HG03520 (cell line): ENCODE results near the gene ZNF710.

Experiments
- ATAC-seq: cut with Tn5 transposase; IDR thresholded peaks from one replicate; pipeline ENCODE4 v1.9.1; 2021; ENCODE audit warnings: mild to moderate bottlenecking, moderate library complexity; ENCODE audit not compliant: unreplicated experiment

Gene ZNF710

DNA sequence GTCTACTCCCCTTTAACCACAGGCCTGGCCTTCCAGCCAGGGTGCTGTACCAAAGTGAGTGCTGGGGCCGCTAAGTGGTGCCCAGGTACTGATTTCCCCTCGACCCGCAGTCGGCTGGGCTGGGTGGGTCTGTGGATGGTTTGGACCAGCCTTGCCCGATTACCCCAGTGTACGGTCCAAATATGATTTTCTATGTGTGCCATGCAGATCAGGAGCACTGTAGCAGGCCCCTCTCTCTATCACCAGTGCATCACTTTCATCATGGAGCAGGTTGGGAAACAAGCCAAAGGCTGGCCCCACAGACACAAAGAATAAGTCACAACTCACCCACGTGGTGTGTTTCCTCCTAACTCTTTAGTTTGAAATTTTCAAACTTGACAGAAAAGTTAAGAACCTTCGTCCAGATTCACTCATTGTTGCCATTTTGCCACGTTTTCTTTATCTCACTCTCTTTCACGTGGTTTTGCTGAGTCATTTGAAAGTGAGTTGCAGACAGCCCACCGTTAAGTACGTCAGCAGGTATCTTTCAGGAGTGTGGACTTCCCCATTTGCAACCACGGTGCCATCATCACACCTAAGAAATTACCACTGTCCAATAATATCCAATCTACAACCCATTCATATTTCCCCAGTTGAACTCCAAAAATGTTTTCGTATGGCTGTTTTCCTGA, 37.0 kb downstream of the ZNF710 start:
- no peak for ATAC-seq

- ATAC-seq = no peak
These were observed 37.5 kb downstream of the ZNF710 start for GRCh38 chr15:90038632-90039095.

GRCh38 chr15:90039996-90040395, 38.9 kb downstream of the ZNF710 start:
- ATAC-seq = no peak

- ATAC-seq = no peak
These were observed 39.5 kb downstream of the ZNF710 start for GRCh38 chr15:90040618-90041017.

DNA sequence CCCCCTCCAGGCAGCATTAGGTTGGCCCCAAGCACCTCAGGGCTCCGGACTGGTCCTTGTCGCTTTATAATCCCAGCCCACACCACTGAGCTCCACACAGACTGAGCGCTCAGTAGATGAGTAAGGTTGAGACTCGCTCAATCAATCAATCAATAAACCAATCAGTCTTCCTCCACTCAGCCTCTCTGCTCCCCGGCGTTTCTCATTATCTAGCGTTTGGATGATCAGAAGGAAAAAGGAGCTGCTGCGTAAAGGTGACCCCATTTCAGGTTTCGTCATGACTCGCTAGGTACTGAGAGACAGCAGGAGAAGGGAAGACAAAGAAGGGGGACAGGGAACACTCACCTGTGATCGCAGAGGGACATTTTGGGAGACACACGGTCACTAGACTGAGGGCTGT, 41.2 kb downstream of the ZNF710 start:
- ATAC-seq = no peak

GRCh38 chr15:90042766-90043529, 41.8 kb downstream of the ZNF710 start:
- no peak for ATAC-seq

DNA sequence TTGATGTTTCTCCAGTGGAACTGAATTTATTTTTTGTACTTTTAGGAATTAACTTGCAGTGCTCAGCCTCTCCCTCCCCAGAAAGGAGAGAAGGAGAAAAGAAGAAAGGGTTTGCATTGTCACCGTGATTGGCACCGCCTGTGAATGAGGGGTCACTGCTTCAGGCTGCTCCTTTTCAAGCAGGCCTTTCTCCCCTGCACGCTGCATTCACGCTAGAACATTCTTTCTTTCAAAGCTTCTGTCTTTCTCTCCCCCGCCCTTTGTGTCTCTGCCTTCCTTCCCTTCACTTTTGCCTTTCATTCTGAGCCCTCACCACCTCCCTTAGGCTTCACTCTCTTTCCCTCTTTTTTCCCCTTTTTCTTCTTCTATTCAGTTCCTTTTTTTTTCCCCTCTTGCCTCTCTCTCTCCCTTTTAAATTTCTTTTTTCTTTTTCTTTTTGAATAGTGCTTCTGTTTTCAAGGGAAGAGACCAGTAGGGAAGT, 42.4 kb downstream of the ZNF710 start:
- no peak for ATAC-seq

DNA sequence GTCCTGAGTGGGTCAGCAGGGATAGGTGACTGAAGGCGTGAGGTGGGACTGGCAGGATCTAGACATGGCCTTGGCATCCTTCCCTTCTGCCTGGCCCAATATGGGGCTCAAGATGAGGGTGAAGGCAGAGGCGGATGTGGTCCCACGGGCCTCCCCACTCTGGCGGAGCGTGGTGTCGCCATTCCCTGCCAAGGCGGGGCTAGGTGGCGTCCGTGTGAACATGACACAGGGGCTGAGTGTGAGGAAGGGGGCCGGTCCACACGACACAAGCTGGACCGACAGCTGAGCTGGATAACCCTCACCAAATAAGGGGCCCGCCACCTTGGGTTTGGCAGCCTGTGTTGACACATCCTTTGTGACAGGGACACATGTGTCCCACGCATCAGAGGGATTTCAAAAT, 43.1 kb downstream of the ZNF710 start:
- ATAC-seq = no peak

DNA sequence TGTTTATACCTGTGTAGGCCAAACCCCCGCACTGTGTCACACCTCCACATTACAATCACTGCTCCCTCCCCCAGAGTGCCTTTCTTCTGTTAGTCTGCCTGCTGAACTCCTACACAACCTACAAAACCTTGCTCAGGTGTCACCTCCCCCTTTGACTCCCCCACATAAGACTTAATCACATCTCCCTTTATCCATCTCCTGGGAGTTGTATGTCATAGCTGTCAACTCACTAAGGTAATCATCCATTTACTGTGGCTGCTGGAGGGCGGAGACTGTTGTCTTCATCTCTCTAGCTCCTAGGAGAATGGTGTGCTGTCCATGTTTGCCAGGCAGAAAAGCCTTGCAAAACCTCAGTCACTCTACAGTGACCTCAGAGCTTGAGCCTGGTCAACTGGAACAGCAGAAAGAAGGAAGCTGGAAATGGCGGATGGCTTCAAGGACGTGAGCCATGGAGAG, 43.8 kb downstream of the ZNF710 start:
- ATAC-seq = no peak

DNA sequence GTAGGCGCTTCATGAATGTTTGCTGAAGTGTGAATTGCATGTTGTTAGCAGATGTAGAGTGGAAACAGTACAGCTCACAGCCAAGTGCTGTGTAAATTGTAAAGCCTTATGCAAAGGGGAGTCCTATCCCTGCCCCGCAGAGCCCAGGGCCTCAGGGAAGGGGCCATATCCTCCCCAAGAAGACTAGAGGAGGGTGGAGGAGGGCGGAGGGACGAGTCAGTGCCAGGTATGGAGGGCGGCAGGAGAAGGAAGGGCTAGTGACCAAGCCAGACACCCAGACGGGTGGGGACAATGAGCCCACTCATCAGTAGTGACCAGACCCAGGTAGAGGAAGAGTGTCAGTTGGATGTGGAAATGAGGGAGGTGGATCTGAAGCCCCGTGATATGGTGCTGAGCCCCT, 45.2 kb downstream of the ZNF710 start:
- no peak for ATAC-seq

- ATAC-seq = no peak
These were observed 45.8 kb downstream of the ZNF710 start for GRCh38 chr15:90046911-90047392.

DNA sequence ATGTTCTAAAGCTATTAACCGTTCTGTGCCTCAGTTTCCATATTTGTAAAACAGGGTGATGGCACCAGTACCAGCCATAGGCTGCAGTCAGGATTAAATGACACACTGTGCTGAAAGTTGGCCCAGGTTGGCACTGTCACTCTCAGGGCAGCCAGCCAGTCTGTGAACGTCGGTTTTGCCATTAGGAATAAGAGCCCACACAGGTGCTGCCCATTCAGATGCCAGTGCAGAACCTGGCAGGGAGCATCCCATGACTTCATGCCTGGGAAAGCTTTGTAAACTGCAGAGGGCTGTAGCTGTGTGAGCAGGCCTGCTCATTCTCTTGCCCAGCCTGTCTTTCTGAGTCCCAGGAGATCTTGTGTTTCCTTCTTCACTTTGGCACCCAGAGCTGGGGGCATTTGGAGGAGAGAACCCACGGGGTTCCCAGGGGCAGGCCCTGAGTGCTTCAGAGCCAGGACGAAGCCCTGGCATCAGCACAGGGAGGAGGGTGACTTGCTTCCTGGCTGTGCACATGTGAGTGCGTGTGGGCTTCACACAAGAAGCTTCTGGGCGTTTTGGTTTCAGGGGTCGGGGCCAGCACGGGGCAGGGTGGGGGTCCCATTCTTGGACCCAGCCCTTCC, 46.9 kb downstream of the ZNF710 start:
- no peak for ATAC-seq

- no peak for ATAC-seq
These were observed 47.9 kb downstream of the ZNF710 start for GRCh38 chr15:90049030-90049429.

DNA sequence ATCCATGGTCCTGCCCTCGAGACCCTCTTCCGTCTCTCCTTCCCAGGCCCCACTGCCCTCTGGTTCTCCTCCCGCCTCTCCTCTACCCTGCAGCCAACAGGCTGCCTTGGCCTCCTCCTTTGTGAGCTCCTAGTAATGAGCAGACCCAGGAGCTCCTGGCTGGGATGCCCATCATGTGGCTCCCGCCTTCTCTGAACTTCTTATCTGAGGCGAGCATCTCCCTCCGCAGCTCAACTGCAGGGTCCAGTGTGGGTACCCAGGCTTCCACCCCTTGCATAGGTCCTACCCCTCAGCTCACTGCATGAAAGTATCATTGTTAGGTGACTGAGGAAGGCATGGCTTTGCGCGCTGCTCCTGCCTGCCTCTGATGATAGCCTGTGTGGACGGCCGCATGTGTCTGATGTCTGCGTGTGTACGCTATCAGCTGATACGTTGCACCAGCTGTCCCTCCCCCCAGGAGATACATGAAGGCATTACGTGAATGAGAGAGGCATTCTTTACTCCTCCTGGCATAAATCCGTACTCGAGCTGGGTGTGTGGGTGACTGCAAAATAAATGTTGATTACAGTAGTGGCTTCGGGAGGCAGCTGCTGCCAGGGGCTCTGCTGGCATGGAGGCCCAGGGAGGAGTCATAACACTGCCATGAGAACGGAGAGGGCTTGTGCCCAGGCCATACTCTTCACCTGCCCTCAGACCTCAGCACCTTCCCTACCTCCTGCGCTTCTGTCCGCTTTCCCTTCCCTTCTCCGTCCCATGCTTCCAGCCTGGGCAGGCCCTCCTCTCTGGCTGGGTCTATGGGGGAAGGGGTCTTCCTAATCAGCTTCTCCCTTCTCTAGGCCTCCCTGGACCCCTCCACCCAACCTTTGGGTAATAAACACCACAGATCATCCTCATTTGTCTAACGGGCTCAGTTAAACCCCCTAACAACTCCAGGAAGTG, 48.8 kb downstream of the ZNF710 start:
- no peak for ATAC-seq

- no peak for ATAC-seq
These were observed 50.8 kb downstream of the ZNF710 start for GRCh38 chr15:90051874-90052273.

DNA sequence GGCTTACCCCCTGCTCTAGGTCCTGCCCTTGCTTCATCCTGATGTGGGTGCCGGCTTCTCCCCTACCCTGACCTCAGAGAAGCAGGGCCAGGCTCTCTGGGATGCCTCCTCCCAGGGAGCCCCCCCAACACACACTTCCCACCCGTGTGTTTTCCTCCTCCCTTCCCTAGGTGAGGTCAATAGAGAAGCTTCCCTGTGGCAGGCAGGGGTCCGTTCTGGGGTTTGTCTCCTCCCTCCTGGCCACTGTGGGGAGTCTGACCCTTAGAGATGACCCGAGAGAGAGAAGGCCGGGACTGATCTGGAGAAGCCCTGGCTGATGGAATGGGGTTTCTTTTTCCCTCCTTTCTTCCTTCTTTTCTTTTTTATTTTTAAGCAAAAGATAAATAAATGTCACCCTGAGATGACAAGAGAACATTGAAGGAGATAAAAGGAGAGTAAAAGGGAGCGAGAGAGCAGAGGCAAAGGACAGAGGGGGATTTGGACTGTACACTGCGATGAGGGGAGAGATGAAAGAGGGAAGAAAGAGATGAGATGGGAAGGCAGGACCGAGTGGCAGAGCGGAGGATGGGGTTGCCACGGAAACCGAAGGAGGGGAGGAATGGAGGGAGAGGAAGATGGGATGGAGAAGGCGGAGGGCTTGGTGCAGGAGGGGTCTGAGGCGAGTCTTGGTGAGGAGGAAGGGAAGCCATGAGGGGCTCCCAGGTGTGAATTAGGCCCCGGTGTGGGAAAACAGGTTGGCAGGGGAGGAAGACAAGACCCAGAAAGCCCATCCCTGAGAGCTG, 52.8 kb downstream of the ZNF710 start:
- ATAC-seq = no peak

DNA sequence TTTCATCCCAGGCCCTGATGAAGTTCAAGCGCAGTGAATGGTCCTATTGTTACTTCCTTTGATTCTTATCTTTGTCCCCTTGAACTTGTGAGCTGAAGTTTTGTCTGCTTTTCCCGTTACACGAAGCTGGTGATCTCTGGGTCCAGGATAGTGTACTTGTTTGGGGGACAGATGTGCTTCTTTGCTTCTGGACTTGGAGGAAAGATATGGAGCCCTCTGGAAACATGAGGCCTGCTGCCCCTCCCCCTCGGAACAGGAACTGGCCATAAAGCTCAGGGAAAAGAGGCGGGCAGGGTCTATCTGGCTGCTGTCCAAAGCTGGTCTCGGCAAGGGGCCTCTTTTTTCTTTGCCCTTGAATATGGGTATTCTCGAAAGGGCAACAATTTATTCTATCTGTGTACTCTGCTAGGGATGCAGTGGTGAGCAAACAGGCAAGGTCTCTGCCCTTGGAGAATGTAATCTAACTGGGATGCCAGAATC, 53.5 kb downstream of the ZNF710 start:
- ATAC-seq = no peak

GRCh38 chr15:90055182-90055581, 54.1 kb downstream of the ZNF710 start:
- no peak for ATAC-seq

DNA sequence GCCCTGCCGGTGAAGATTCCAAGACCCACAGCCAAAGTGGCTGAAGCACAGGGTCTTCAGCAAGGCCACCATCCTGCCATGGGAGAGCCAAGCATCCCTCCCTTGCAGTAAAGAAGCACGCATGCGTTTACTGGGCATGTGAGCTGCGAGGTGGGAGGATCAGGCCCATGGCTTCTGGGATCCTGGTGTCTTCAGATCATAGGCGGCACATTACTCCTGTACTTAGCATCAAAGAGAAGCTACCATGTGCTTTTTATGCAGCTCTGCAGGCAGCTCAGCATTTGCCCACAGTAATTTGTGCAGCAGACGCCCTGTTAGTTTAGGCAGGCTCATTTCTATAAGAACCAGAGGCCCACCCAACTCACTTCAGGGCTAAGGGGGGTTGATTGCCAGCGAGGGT, 55.4 kb downstream of the ZNF710 start:
- no peak for ATAC-seq

DNA sequence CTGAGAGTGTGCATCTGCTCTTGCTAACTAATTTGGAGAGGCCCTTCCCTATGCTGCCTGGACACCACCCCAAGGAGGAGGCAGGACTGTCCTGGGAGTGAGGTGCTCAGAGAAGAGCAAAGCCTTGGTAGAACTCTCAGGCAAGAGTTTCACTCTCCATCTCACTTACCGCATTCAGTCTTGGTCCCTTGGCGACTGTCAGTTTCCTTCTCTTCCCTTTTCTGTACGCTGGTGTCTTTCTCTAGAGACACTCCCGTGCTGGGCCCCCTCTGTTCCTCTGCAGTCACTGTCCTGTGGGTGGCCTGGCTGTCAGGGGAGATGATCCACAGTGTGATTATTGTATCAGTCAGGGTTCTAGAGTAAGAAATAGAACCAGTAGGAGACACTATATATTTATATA, 57.2 kb downstream of the ZNF710 start:
- peak; percentile 31 for ATAC-seq
